NCI-H187 treated with DMSO at 0.1 percent for 48 hours (cell line): ENCODE results near the gene FOXI1.

ENCODE experiments used
- DNase-seq: peaks from one replicate; lab custom pipeline; 2025; lab: John Stamatoyannopoulos, UW

The FOXI1 gene

DNA sequence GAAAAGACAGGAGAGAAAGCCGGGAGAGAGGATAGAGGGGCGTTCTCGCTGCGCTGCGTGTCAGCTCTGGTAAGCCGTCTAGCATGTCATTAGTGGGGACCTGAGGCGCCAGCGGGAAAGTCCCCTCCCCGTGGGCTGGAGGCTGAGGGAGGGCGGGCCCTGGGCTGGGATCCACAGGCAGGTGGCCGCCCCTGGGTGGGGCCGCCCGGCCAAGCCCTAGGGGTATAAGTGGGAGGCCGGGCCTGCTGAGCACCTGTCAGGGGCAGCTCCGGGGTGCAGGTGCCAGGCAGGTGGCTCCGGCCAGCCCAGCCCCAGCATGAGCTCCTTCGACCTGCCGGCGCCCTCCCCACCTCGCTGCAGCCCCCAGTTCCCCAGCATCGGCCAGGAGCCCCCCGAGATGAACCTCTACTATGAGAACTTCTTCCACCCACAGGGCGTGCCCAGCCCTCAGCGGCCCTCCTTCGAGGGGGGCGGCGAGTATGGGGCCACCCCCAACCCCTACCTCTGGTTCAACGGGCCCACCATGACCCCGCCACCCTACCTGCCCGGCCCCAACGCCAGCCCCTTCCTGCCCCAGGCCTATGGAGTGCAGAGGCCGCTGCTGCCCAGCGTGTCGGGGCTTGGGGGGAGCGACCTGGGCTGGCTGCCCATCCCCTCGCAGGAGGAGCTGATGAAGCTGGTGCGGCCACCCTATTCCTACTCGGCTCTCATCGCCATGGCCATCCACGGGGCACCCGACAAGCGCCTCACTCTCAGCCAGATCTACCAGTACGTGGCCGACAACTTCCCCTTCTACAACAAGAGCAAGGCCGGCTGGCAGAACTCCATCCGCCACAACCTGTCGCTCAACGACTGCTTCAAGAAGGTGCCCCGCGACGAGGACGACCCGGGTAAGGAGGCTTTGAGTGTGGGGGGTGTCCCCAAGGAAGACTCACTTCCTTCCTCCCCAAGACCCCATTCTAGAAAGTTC lies at the start of gene FOXI1:
FOXI1 (plus strand) TSS at position 256 of the 970 bp plus-strand sequence; CDS start at position 317, 61 bp downstream.
- no peak for DNase-seq

DNA sequence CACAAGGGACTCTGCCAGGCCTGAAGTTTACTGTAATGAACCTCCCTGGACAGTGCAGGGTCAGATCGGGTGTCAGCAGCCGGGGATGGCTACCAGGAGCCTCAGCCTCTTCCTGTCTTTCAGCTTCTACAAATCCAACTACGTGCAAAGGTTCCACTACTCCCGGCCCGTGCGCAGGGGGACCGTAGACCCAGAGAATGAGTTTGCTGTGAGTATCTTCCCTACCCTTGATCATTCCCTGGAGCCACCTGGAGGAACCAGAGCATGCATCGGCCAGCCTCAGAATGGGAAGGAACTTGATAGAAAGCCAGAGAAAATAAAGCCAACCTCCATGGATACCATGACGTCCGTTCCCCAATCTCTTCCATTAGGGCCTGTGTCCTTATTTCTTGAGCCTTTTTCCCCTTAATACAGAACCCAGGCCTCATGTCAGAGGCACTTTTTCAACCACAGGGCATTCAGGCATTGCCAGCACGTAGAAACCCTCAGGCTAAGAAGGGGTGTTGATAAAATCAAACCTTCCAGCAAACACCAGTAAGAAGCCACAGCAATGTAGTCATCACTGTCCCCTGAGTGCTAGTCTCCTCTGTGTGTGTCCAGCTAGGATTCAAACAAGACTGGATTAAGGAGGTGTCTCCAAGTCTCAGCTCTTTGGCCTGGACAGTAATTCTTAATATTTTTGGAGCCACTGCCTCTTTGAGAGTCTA lies 49.0 kb upstream of the FOXI1 start:
- DNase-seq = no peak

DNA sequence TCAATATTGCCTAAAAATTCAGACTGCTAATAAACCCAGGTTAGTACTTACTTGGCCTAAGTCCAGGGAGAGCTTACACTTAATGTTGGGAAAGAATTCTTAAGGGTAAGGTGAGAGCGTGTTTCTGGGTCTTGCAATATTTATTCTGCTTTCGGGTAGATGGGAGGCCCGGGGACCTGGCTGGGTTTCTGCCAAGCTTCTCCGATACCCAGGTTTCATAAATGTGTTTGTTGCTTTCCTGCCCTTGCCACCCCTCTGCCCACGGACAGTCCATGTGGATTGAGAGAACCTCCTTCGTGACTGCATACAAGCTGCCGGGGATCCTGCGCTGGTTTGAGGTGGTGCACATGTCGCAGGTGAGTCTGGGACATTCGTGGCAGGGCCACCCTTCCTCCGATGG lies 48.4 kb upstream of the FOXI1 start:
- DNase-seq = no peak

DNA sequence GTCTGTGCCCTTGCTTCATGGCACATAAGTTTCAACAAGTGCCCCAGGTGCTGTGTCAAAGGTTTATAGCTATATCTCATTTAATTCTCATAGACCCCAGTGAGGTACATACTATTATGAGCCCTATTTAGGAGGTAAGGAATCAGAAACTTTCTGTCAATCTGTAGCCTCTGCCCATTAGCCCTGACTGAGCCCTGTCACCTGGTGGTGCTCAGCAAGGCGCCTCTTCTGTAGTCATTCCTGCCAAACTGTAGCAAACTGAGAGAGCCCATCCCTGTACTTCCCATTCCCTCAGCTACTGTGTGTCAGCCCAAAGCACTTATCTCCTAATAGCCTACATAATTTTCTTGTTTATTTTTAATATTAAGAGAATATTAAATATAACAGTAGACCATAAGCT lies 46.5 kb upstream of the FOXI1 start:
- DNase-seq = no peak

DNA sequence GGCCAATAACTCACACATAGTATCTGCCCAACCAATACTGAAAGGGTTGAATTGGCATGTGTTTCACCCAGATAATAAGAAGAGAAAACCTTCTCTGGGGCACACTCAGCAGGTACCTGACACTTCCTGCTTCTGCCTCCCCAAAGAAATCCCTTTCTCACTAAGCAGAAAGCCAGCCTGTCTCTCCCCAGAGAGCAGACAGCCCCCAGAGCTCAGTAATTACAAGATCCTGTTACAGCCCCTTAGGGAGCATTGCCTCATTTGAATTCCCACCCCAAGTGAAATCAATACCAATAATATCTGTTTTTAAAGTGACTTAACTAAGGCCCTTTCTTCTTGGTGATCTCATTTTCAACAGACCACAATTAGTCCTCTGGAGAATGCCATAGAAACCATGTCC lies 38.5 kb upstream of the FOXI1 start:
- DNase-seq = no peak

DNA sequence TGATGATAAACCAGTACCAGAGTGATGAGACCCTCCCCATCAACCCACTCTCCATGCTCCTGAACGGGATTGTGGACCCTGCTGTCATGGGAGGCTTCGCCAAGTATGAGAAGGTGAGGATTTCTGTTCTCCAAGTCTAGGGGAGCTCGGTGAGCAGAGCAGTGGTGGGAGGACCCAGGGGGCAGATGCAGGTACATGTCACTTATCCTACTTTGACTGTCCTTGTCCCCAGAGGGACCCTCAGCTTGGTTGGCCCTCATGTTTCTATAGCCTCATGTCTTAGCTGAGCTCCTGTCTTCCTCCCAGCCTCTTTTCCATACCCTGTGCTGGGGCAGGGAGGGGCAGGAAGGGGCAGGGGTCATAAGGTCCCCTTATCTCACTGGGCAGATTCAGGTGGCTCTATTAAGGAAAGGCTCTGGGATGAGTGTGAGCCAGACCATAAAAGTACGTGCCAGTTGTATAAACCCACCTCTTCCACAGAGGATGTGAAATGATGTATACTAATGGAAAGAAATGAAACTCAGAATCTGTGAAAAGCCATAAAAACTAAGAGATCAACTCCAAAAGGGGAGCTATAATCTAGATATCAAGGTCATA lies 38.0 kb upstream of the FOXI1 start:
- DNase-seq = no peak

DNA sequence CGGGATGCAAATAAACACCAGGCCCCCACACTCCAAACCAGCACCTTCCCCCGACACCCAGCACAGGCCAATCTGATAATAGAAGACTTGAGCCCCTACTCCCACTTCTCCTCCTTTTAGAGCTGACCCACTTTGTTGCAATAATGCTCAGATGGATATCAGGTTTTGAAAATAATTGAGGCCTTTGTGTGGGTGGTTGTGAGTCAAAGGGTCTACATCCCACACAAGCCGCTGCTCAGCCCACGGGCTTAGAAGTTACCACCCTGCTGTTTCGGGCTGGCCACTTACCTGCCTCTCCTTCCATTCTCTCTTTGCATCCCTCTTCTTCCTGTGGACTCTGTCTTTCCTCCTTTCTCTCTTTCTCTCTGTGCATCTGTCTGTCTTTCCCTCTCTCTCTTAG lies 36.2 kb upstream of the FOXI1 start:
- no peak for DNase-seq

DNA sequence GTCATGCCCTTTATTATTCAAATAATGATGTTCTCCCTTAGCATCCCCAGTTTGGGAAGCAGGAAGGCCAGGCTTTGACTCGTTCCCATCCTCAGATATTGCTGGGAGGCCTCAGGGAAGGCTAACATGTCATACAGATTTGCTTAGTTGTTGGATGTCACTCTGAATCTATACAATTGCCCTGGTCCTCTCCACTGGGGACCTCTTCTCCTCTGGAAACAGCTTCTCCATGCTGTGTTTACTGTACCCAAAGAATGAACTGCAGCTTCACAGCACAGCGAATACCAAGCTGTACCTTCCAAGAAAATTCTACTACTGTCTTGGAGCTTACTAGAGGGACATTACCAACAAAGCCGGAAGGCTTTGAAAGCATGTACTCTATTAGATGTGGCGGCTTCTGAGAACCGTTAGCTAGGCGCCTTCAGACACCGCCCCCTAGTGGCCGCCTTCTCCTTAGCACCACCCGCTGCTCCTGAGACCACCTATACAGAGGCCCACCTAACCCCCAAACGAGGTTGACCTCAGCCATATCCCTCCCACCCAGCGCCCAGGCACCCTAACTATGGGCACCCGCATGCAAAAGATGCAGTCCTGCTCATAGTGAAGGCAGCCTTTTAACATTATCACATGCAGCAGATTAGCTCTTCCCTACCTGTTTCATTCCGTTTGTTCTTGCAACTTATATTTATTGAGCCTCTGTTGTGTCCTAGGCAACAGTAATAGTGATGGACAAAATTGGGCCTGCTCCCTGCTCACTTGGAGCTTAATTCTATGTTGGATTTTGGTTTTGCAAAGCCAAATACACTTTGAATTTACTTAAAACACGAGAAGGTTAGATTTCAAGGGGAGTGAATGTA lies 34.9 kb upstream of the FOXI1 start:
- DNase-seq = no peak

DNA sequence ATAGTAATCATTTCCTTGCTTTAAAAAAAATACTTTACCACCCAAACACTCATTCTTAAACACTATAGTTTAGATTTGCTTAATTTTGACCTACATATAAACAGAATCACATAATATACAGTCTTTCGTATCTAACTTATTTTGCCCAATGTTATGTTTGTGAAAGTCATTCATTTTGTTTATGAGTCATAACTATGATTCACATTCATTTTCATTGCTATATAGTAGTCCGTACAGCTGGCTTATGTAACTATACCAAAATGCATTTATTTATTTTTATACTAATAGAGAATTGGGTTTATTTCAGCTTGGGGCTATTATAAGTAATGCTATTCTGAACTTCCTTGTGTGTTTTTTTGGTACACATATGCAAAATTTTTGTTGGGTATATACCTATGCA lies 33.9 kb upstream of the FOXI1 start:
- DNase-seq = no peak

DNA sequence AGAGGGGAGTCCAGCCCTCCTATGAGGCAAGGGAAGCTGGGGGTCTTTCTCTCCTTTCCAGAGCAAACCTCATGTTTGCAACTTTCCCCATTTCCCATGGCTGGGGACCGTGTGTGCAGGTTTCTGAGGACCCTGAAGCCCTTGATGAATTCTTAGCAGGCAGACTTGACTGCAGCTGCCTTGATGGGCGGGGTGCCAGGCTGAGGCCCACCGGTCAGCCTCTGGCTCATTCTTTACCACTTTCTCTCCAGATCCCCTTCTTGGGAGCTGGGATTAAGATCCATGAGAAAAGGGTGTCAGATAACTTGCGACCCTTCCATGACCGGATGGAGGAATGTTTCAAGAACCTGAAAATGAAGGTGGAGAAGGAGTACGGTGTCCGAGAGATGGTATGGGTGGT lies 30.0 kb upstream of the FOXI1 start:
- no peak for DNase-seq

DNA sequence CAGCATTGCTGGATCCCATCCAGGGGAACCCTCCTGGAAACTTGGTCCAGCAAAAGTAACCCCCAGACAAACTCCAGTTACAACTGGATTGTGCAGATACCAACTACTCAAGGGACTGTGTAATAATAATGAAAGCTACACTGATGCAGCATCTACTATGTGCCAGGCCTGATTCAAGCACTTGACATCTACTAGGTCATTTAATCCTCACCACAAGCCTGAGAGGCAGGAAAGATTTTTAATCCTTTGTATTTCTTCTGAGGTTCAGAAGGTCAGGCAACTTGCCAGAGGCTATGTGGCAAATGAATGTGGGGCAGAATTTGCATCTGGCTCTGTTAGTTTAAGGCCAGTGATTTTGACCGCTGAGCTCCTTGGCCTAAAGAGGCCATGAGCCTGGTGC lies 29.5 kb upstream of the FOXI1 start:
- DNase-seq = no peak

DNA sequence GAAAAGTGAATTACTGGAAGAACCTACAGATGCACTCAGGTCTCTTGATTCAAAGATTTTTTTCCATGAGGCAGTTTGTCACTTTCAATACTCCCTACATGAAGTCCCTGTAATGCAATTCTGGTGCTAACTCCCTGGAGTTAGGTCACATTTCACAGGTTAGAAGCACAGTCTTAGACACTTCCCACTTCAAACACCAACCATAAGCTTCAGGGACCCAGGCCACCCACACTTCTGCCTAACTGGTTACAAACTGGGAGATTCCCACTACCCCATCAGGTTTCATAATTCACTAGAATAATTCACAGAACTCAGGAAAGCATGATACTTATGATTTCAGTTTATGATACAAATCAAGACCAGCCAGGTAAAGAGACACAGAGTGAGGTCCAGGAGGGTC lies 29.0 kb upstream of the FOXI1 start:
- no peak for DNase-seq

DNA sequence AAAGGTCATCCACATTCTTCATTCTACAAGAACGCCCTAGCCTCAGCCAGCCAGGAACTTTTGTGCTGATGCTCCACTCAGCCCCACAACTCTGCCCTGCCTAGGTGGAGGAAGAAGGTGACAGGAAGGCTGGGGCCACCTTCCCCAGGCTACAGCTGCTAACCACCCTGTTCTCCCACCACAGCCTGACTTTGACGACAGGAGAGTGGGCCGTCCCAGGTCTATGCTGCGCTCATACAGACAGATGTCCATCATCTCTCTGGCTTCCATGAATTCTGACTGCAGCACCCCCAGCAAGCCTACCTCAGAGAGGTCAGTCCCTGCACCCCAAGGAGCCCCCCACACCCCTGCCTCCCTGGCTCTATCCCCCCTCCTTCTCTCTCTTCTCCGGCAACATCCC lies 28.2 kb upstream of the FOXI1 start:
- no peak for DNase-seq

DNA sequence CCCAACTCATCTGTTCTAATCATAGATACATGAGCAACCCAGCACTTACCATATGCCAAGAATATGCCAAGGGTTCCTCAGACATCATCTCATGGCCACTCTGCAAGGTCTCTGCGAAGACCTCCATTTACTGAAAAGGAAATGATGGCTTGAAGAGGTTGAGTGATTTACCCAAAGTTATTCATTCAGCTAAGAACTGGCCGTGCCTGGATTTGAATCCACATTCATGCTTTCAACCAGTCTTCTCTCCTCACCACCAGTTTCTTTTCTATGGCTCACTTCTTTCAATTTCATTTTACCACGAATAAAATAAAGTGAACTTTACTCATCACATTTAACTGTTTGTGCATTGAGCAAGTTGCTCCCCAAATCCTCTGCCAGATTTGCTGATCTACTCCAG lies 27.2 kb upstream of the FOXI1 start:
- DNase-seq = no peak

DNA sequence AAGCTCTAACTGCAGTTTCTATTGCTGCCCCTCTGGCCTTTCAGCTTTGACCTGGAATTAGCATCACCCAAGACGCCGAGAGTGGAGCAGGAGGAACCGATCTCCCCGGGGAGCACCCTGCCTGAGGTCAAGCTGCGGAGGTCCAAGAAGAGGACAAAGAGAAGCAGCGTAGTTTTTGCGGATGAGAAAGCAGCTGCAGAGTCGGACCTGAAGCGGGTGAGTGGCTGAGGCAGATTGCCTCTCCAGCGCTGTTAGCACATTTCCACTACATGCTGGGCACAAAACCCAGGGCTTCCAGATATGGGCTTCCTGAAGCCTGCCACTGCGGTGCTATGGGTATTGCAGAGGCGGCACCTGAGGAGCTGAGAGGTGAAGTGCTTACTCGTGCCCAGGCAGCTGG lies 26.8 kb upstream of the FOXI1 start:
- no peak for DNase-seq

DNA sequence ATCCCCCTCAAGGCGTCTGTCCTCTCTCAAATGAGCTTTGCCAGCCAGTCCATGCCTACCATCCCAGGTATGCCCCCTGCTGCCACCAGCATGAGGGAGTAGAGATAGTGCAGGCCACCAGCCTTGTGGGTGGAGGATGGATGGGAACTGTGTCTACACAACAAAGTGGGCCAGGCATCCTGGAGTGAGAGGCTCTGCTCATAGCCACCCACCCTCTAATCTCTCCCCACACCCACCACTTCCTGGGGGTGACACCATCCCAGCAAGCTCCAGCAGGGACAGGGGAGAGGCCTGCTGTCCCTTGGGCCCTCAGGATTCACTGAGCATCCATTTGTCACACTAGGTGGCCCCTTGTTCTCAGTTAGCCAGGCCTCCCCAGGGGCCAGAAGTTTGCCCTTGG lies 25.5 kb upstream of the FOXI1 start:
- DNase-seq = no peak

DNA sequence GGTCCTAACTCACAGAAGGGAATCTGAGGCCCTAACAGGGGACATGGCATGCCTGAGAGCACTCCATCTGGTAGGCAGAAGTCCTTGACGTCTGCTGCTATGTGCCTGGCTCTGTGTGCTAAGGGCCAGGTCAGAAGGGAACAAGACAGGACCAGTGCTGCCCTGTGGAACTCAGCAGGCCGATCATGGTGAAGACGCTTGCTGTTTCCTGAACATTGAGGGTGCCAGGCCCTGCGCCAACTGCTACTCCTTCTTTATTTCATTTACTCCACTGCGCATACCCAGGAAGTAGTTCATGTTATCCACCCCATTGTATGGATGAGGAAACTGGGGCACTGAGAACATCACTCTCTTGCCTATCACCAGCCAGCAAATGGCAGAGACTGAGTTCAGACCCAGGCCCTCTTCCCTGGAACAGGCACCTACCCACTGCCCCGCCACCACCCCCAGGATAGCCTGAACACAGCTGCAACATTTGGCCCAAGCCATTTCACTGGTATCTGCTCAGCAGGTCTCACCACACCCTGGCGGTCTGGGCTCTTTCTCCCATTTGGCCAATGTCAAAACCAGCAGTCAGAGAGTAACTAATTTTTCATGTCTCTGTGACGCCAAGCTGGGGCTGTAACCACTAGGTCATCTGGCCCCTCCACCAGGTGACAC lies 24.8 kb upstream of the FOXI1 start:
- no peak for DNase-seq

DNA sequence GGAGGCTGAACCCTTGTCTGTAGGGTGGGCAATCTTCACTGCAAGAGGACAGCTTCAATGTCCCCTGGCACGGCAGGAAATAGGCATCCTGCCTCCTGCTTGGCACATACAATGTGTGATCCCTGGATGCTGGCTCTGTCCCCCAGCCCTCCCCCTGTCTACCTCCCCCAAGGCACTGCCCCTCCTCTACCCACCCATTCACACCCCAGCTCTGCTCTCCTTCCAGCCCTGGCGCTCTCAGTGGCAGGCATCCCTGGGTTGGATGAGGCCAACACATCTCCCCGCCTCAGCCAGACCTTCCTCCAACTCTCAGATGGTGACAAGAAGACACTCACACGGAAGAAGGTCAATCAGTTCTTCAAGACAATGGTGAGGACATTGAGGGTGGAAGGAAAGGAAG lies 24.1 kb upstream of the FOXI1 start:
- no peak for DNase-seq

DNA sequence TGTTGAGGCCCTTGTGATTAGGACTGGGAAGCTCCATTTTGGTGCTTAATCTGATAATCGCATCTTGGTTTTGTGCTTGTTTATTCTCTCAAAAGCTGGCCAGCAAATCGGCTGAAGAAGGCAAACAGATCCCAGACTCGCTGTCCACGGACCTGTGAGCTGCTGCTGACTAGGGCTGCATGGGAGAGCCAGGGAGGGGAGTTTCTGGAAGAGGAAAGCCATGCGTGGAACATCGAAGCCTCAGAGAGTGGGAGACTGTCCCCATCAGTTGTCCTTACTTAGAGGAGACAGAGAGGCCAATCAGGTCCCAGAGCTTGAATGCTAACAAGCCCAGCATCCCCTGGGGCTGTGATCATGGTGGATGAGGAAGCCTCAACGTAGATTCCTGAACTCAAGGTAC lies 23.0 kb upstream of the FOXI1 start:
- no peak for DNase-seq

DNA sequence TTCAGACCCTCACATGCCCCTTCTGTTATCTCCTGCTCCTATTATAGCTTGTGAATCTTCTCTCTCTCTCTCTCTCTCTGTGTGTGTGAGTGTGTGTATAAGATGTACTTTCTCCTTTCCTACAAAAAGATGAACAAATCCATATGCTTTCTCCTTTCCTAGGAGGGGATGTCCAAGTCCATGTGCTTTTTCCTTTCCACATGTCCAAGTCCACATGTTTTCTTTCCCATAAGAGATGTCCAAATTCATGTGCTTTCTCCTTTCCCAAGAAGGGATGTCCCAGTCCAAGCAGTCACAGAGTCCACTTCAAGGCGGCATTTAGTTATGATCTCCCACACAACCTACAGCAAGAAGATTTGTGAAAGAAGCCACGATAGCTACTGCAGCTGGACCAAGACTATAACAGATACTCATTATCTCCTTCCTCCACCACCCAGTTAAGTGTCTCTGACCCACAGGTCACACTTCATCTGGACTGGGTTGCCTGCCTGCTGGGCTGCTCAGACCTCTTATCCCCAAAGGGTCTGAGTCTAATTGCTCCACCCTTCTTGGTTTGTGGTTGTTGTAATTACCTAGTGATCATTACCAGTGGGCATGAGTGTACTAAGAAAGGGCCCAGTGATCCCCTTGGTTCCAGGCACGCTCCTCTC lies 18.4 kb upstream of the FOXI1 start:
- DNase-seq = no peak
